HG02610 (cell line): ENCODE results near the gene NLRC3.

Source experiments
- ATAC-seq: cut with Tn5 transposase; IDR thresholded peaks from one replicate; pipeline ENCODE4 v1.9.1; 2021; ENCODE audit warnings: mild to moderate bottlenecking, moderate library complexity; ENCODE audit not compliant: unreplicated experiment

Gene NLRC3

DNA sequence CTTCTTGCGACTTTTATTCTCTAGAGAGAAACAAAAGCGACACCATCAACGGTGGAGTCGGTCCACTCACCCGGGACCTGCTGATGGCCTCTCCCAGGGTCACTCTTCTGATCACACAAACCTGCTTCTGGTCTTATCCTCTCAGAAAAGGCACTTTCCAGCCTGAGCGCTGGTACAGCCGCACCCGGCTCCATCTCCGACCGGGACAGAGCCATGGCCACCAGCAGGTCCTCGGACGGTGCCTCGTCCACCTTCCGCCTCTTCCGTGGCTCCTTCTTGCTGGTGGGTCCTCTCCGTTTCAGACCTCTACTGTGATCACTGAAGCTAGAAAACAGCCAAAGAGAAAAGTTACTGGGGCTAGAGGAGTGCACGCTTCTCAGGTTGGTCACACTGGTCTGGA, 20.5 kb upstream of the NLRC3 start:
- ATAC-seq, result no peak

DNA sequence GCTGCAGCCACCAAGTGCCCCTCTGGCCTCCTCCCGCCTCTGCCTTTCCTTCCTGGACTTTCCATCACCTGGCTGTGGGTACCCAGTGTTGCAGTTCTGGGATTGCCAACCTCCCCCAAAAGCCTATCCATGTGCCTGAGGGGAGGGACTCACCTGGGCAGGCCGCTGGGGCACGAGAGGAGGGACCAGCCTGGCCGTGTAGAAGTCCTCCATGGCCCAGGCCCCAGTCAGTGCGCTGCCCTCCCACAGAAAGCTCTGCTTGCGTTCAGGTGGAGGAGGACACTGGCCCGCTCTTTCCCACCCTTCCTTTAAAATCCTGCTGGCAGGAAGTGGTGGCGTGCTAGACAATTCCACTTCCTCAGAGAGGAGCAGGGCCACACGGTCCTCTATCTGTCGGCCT, 20.0 kb upstream of the NLRC3 start:
- ATAC-seq, result no peak

DNA sequence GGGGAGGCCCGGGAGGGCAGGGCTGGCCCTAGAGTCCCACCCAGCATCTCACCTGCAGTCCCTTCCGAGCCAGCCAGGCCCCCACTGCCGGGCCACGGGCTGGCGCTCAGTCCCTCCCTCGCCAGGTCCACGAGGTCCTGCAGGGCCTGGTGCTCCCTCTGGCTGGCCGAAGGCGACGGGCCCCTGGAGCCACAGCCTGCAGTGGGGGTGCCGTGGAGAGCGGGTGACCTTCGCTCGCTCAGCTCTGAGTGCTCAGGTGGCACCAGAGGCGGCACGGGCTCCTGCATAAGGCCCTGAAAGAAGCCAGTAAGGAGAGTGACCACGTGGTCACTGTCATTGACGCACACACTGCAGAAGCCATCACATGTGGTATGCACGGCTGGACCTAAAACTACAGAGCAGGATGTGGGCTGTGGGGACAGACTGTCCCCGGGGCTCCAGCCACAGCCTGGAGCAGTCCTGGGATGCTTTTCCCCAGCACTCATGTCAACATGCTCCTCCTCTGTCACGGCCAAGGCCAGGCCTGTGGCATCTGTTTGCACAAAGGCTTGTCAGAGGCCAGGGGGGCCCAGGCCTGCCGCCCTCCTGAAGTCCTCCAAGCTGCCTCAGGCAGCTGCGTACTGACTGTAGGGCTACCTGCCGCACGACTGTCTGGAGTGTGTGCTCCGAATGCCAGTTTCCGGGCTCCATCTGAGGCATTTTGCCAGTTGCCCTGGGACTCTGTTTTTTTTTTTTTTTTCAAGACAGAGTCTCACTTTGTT, 19.1 kb upstream of the NLRC3 start:
- no peak for ATAC-seq

DNA sequence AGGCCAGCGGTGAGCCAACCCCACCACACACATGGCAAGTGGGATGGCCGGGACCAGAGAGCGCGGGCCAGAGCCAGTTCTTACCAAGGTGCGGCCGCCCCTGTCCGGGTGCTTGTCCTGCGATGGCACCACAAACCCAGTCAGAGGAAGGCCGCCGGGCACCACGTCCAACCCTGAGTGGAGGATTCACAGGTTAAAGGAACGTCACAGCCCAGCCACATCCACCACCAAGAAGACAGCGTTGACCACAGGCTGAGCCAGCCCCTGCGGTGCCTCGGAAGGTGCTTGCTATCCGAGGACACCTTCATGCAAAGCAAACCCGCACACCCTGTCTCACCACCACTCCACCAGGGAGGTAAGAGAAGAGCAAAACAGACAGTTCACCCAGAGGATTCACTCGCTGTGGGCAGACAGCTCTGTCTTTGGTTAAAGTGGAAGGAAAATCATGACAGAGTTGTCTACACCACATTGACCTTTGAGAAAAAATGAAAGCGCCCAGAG, 18.4 kb upstream of the NLRC3 start:
- no peak for ATAC-seq

DNA sequence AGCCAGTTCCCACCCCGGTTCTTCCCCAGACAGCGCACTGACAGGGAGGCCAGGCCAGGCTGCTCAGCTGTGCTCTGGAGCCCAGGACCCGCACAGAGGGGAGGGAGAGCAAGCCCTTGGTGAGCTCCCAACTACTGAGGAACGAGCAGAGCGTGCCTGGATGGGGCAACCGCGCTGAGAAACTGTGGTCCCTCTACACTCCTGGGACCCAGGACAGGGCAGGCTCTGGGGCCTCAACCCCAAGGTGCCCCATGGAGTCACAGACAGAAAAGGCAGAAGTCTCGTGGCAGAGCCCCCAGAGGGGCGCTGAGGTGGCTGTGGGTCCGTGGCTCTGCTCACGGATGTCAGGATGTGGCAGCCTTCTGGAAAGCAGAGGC, 17.9 kb upstream of the NLRC3 start:
- no peak for ATAC-seq

DNA sequence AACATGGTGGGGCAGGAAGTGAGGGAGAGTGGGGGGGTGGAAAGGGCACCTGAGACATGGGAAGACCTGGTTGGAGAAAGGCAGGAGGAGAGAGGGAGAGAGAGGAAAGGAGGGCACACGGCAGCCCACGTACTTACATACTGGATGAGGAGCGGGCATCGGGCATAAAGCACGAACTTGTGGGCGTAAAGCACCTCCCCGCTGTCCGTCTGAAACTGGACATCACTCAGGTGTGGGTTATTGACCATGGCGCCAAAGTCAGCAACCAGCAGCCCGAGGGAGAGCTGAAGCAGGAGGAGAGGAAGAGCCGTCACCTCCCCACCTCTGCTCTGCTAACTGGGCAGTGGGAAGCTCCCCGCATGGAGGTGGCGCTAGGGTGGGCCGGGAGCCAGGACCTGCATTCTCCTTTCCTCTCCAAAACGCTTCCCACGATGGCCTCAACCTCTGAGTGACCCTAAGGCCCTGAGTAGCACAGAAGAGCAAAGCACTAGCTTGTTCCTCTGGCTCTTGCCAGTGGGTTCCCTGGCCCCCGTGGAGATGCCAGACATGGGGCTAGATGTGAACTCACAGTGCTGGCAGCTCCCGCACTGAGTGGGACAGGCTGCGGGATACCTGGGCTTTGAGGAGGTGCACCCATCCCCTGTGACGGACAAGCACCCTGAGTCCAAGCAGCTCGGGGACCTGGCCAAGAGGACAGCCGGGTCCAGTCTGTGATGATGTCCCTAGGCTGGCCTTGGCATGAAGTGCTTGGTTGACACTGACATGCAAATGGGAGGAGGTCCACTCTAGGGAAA, 17.3 kb upstream of the NLRC3 start:
- no peak for ATAC-seq

DNA sequence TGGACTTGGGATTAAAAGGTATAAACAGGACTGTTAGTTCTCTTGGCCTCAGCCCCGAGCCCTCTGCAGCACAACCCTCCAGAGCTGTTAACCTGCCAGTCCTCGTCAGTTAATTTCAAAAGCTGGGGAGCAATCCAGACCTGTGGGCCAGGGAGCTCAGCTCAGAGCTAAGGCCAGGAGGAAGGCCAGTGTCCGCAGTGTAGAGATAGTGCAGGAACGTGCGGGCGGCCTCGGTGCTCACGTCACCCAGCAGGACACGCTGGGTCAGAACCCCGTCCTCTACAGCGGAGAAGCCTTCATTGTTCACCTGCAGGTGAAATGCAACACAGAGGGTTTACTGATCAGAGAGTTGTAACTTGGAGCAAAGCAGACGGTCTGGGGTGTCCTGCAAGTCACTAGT, 15.4 kb upstream of the NLRC3 start:
- no peak for ATAC-seq

DNA sequence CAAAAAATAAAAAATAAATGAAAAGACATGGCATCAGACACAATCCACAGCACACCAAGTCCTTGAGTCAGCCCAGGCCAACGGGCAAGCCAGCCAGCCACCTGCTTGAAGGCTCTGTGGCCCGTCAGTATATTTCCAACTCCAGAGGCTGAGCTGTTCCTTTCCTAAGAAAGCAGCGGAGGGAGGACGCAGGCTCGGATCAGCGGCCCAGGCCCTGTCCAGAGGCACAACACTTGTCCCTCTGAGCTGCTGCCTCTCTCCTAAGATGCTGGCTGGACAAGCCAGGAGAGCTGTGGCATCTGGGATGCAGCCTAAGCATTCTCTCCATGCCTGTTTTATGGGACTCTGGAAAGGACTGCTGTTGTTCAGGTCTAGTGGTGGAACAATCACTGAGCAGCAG, 14.8 kb upstream of the NLRC3 start:
- no peak for ATAC-seq

DNA sequence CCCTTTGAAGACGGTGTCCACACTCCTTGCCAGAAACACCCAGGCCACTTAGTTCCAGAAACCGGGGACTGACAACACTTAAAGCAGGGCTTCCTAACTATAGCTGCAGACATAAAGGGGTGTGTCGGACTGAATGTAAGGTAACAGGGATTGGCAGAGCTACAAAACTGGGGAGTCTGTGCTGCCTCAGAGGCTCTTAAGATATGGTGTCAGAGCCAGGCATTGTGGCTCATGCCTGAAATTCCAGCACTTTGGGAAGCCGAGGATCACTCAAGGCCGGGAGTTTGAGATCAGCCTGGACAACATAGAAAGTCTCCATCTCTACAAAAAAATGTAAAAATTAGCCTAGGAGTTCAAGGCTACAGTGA, 14.2 kb upstream of the NLRC3 start:
- no peak for ATAC-seq

DNA sequence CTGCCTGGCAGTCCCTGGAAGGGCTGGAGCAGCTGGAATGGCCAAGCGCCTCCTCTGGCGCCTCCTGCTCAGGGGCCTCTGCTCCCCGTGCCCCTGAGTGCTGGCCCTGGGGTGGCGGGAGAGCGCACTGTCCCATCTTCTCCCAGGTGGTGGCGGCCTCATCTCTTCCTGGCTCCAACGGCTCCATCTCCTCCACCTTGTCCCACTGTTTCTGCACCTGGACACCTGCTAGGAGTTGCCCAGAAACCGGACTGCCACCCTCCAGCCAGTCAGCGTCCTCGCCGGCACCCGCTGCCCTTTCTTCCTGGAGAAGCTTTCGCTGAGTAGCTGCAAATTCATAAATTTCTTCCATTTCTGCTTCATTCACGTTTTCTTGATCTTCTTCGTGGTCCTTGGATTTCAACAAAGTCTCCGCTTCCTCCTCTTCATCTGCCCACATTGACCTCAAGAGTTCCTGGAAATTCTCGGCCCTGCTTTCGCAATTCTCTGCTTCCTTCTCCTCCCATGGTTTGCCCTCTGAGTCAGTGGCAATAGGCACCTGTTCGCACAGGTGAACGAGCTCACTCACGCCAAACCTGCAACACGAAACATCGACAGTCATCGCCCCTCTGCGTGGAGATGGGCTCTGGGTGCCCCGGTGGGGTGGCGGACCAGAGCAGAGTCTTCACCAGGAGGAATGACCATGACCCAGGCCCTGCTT, 13.7 kb upstream of the NLRC3 start:
- no peak for ATAC-seq

DNA sequence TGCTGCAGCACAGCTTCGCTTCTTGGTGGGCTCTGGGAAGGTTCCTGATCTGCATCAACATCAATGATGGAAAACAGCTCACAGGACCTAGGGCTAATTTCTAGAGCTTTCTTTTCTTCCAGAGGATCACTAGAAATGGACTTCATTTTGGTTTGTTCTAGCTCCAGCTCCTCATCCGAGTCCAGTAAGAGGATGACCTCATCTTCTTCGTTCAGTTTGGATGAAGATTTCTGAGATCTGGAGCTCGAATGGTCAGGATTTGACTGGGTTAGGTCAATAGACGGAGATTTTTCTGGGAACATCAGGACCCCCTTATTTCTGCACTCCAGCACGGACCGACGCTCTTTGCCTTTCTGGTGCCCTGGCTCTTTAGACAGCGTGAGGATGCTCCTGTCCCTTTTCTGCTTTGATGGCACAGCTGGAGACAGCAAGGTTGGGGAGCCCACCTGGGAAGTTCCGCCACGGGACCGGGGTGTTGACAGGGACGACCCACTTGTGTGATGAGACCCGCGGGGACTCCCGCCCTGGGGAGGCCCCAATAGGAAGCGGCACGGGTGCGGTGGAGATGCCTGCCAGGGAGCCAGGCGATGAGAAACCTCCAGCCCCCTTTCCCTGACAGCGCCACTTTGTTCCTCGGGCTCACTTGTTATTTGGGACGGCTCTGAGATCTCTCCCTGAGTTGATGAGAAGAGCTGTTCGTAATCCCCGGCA, 12.9 kb upstream of the NLRC3 start:
- ATAC-seq, result no peak

DNA sequence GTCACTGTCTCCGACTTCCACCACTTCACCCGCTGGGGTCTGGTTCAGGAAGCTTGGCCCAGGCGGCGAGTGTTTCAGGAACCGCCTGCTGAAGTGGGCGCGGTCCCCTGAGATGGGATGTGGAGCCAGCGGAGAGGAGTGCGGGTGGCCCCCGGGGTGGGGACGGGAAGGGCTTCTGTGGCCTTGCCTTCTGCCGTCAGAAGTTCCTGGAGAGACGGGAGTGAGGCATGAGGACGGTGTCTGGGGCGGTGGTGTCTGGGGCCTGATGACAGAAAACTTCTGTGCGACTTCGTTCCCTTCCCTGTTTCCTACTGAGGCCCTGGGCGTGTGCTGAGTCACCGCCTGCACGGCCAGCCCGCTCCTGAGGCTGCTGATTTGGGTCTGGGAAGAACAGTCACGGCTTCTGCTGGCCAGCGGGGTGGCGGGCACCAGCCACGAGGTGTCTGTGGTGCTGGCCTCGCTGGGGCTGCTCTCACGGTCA, 12.3 kb upstream of the NLRC3 start:
- ATAC-seq, result no peak

DNA sequence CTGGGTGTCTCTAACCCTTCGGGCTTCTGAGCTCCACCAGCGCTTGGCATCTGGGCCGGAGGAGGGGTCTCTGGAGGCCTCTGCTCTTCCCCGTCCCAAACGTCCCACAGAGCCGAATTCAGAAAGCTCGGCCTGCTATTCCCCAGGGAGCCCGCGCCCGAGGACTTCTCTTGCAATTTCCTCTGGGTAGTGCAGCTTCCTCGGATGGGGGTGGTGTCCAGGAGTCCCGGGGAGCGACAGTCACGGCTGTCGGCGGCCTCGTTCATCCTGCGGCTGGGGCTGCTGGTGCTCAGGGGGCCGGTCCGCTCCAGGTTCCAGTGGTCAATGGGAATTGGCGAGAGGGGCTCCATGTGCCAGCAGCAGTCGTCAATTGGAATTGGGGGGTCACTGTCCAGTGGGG, 11.8 kb upstream of the NLRC3 start:
- no peak for ATAC-seq

DNA sequence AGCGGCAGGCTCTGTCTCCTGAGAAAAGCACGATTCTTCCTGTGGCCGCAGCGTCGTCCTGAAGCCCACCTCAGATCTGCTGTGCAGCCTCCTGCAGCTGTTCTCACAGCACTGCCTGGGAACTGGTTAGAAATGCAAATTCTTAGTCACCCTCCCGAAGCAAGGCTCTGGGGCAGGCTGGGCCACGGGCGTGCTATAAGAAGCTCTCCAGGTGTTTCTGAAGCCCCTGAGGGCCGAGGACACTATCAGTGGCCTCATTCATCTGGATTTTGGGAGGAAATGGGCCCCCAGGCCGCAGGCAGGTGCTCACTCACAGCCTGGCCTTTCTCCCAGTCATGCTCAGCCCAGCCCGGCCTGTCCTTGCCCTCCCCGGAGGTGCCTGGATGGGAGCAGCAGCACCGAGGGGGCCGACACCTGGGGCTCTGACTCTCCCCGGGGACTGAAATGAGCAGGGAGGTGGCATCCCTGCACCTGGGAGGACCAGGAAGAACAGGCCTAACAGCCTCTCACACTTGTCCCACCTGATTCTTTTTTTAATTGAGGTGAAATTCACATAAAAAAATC, 10.4 kb upstream of the NLRC3 start:
- no peak for ATAC-seq

DNA sequence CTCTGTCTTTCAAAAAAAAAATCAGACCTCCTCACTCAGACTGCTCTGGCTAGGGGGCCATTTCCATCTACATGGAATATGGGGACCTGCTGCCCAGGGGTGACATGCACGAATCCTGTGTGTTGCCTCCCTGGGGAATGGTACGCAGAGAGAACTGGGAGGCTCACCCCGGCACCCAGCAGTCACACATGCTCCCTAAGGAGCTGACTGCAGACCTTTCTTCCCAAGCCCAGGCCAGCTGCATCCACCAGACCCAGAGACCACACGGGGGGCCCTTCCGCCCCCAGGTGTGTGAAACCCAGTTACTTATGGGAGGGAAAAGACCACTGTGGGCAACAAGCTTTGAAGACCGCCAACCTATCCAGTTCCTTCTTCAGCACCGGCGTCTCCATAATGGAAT, 7.2 kb upstream of the NLRC3 start:
- ATAC-seq, result no peak

DNA sequence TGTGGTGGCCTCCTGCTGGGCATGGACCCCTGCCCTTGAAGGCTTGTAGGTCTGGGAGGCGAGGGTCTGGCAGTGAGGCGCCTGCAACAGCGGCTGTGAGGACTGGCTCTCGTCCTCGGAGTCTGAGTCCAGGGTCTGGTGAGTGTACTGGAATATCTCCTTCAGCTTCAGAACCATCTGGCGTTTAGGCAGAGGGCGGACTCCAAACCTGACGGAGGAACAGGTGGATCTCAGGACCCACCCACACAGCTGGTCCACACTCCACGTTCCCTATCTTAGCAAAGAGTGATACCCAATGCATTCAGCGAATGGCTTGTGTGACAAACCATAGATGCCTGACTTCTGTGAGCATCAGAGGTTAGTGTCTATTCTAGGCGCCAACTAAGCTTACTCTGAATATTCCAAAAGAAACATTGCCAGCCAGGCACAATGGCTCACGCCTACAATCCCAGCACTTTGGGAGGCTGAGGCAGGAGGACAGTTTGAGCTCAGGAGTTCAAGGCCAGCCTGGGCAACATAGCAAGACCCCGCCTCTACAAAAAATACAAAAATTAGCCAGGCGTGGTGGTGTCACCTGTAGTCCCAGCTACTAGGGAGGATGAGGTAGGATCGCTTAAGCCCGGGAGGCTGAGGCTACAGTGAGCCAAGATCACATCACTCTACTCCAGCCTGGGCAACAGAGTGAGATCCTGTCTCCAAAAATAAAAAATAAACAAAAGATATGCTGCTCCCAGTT, 6.3 kb upstream of the NLRC3 start:
- no peak for ATAC-seq

DNA sequence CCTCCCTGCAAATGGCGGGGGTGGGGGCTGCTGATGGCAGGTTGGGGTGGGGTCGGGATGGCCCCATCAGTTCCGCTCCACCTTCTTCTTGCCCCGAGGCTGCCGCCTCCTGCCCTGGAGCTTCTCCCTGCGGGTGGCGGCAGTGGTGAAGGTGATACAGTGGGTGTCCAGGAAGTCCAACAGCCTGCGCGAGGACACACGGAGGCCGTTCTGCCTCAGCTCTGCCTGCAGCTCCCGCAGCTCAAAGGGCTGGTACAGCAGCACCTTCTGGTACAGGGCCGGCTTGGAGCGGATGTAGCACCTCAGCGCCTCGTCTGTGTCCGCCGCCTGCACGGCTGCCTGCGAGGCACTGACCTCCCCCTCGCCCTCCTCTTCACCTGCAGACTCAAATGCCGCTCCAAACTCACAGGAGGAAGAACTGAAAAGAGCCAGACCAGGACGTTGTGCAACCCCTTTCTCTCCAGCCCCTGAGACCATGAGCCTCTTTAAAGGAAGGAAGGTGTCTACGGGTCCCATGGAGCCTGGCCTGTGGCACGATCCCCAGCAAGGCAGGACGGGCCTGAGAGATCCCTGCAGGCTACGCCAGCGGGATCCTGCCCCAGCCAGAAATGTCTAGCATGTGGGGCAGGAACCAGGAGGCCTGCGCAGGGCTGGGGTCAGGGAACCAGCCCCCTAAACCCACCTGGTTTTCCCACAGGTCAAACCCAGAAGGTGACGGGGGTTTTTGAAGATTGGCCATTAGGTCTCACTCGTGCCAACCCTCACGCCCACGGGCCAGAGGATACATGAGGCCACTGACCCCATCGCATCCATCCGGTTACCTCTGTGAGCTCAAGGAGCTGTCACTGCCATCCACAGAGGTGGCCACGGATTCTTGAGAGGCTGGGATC, 5.3 kb upstream of the NLRC3 start:
- no peak for ATAC-seq

DNA sequence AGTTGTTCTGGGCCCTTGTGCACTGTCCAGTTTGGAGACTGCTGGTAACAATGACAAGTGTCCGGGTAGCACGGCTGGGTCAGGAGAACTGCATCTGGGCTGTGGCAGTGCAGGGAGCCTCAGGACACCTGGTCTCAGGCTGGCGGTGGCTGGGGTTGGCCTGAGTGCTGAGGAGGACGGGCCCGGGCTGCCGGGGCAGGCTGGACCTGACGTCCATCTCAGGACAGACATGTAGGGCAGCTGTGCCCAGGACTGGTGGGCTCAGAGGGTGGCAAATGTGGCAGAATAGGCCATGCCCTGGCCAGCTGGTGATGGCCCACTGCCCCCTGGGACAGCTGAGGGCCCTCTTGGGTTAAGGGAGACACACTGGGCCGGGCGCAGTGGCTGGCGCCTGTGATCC, 4.2 kb upstream of the NLRC3 start:
- no peak for ATAC-seq

DNA sequence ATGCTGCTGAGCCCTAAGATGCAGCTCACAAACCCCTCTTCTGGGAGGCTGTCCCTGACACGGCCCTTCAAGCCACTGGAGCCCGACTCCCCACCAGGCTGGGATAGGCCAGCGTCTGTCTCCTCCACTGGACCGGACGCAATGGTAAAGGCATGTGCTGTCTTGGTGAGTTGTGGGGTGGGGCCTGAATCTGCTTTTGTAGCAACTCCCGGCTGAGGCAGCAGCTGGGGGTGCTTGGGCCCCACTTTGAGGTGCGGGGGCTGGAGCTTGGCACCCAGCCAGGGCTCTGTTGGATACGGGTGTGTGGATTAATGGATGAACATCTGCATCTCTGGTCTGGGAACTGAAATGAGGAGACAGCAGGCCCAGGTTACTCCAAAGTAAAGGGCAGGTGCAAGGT, 3.5 kb upstream of the NLRC3 start:
- ATAC-seq, result no peak
